DND-41 (cell line): ENCODE measurements around the gene GPR132.

Source experiments
- CTCF ChIP-seq: IDR thresholded peaks from 2 replicates; pipeline ENCODE4 v1.5.1; 2012; ENCODE audit warnings: borderline replicate concordance, low read length, moderate library complexity, mild to moderate bottlenecking; ENCODE audit not compliant: poor library complexity, severe bottlenecking; ENCODE audit errors: extremely low read depth
- EZH2 ChIP-seq: IDR thresholded peaks from 3 replicates; pipeline ENCODE4 v1.6.1; 2012; ENCODE audit warnings: borderline replicate concordance, low read depth, mild to moderate bottlenecking, moderate library complexity, low read length, inconsistent platforms; ENCODE audit not compliant: severe bottlenecking

GRCh38 chr14:105058521-105059034, 6.7 kb downstream of the GPR132 start:
- TF ChIP-seq CTCF (no peak), EZH2 (no peak)
